Adrenal gland (tissue), 12 donors: Measurements from ENCODE around the gene SBSN. TPM values are rescaled to one million over a fixed set of nuclear protein-coding genes. Genes with fewer than 3 reads are reported as not detected.

ENCODE experiments used
- DNase-seq, 7 donors: peaks; one replicate each; pipeline ENCODE4 v3.0.0-alpha.2; 2019 to 2020
- H3K27ac ChIP-seq, 5 donors: fragments of 200-600 bp; sonication (generic) in 4 of 5; 1 replicate in 3 of 5; 2 replicates in 2 of 5; pipeline versions ENCODE4 v1.5.1 to v1.8.0; 2016 to 2020; ENCODE audit warnings: mild to moderate bottlenecking in 1 of 5
- H3K27me3 ChIP-seq: fragments of 200-600 bp; 2 replicates; pipeline ENCODE4 v1.8.0; 2021
- H3K36me3 ChIP-seq, 2 donors: fragments of 200-600 bp; replicated peaks in 1 of 2; 1 replicate in 1 of 2; 2 replicates in 1 of 2; pipeline versions ENCODE4 v1.5.1 to v1.8.0; 2018 to 2022
- H3K4me1 ChIP-seq, 2 donors: fragments of 200-600 bp; replicated peaks in 1 of 2; 1 replicate in 1 of 2; 2 replicates in 1 of 2; pipeline versions ENCODE4 v1.5.1 to v1.8.0; 2018 to 2021
- H3K4me3 ChIP-seq, 4 donors: fragments of 200-600 bp; sonication (generic) in 3 of 4; one replicate each; pipeline ENCODE4 v1.5.1; 2016 to 2018
- H3K9me3 ChIP-seq, 3 donors: fragments of 200-600 bp; sonication (generic) in 1 of 3; replicated peaks in 1 of 3; 1 replicate in 2 of 3; 2 replicates in 1 of 3; pipeline versions ENCODE4 v1.5.1 to v1.8.0; 2016 to 2021
- POLR2A ChIP-seq, 2 donors: fragments of 450-650 bp; IDR thresholded peaks; one replicate each; pipeline ENCODE4 v1.6.1; 2017; ENCODE audit warnings: antibody characterized with exemption in 2 of 2, mild to moderate bottlenecking in 2 of 2, moderate library complexity in 1 of 2
- WGBS, 4 donors: extraction: QIAGEN DNeasy Blood & Tissue Kit in 2 of 4; methylation state at CpG; one replicate each; pipeline versions ENCODE4 v1.1.5 to v1.1.7; 2013 to 2017; 5-methylcytosine and 5-hydroxymethylcytosine counted together
- intact Hi-C, 2 donors: fragments of 100-400 bp; cut with DNase I; formaldehyde crosslinking; loops; one replicate each; pipeline versions ENCODE4 v1.14.1 to v1.15.0; 2022 to 2023
- polyA plus RNA-seq, 3 donors: library from polyadenylated mRNA; stranded (reverse); fragments of 200-250 nt in 2 of 3; fragments of 350-450 nt in 1 of 3; fragmentation: Illumina TruSeq in 1 of 3; extraction: RNeasy Lipid Tissue Mini Kit (QIAGEN cat#74804) in 1 of 3; gene quantifications; one replicate each; pipeline ENCODE4 v1.2.3, GENCODE V29; 2013 to 2014
- total RNA-seq, 9 donors: library from RNA; depleted of rRNA in 4 of 9; stranded (reverse); fragments of >200 nt in 4 of 9; fragments of 120-200 nt in 1 of 9; fragmentation: NEBNext Ultra II Directional in 1 of 9; extraction: Animal tissue kit (Norgen Biotek cat#: 25700) in 1 of 9; gene quantifications; one replicate each; pipeline versions ENCODE4 v1.1.0 to v1.2.4, GENCODE V29; 2013 to 2023
- TF ChIP-seq, protein P1 (sequence below), 6 experiments: fragments of 450-650 bp in 4 of 6; fragments of 200-600 bp in 2 of 6; sonication (generic) in 1 of 6; IDR thresholded peaks; 1 replicate in 5 of 6; 2 replicates in 1 of 6; pipeline versions ENCODE4 v1.5.1 to v1.8.0; 2016 to 2021; ENCODE audit warnings: antibody characterized with exemption in 6 of 6, mild to moderate bottlenecking in 2 of 6, moderate library complexity in 1 of 6
- donor health status: healthy with polysubstance abuse.
- donor health status: Bipolar disorder and iron deficiency.
- donor health status: DM: yes; HTN: yes; CAD: no.
- donor health status: DM: no; HTN: no; CAD: no.
- donor health status: DM: no; HTN: no; CAD: no.
- donor health status: DM: yes; HTN: yes; CAD: no.

SBSN gene
- total and polyA plus RNA-seq, 12 donors = 0.77 TPM; not detected in 11

DNA sequence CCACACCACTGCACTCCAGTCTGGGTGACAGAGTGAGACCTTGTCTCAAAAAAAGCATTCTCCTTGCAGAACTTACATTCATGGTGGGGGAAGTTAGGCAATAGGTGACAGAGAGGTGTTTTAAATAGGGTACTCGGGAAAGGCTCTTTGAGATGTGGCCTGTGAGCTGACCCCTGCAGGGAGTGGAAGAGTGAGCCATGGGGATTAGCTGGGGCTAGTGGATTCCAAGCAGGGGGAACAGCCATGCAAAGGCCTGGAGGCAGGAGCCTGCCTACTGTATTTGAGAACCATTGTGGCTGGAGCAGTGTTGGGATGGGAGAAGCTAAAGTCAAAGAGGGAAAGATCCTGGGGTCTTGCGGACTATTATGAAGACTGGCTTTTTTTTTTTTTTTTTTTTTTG is 10.8 kb downstream of the SBSN start:
- intact Hi-C loops = no loop called here
- no peaks in the 10 kb centered on the region for H3K9me3 ChIP-seq
- no peaks in the 10 kb centered on the region for H3K36me3 ChIP-seq
- H3K4me3 ChIP-seq = no peak overlapping the region
- no peaks in the 10 kb centered on the region for H3K27me3 ChIP-seq
- no peaks in the 10 kb centered on the region for H3K4me1 ChIP-seq
- no peak for TF ChIP-seq POLR2A (IDR thresholded peaks at IDR 0.05)
- TF ChIP-seq, protein P1, sequence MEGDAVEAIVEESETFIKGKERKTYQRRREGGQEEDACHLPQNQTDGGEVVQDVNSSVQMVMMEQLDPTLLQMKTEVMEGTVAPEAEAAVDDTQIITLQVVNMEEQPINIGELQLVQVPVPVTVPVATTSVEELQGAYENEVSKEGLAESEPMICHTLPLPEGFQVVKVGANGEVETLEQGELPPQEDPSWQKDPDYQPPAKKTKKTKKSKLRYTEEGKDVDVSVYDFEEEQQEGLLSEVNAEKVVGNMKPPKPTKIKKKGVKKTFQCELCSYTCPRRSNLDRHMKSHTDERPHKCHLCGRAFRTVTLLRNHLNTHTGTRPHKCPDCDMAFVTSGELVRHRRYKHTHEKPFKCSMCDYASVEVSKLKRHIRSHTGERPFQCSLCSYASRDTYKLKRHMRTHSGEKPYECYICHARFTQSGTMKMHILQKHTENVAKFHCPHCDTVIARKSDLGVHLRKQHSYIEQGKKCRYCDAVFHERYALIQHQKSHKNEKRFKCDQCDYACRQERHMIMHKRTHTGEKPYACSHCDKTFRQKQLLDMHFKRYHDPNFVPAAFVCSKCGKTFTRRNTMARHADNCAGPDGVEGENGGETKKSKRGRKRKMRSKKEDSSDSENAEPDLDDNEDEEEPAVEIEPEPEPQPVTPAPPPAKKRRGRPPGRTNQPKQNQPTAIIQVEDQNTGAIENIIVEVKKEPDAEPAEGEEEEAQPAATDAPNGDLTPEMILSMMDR (IDR thresholded peaks at IDR 0.05) = no peak
- DNase-seq = no peak
- no peak overlapping the region for H3K27ac ChIP-seq
- WGBS, 4 donors = 83 to 93% (median 88%) methylated on average over 2 of the region's 2 CpGs

GRCh38 chr19:35516310-35516709 is 11.8 kb downstream of the SBSN start:
- 76 to 86% (median 80%) methylated on average over 3 of the region's 3 CpGs for WGBS, 4 donors
- H3K27ac ChIP-seq = no peak overlapping the region
- intact Hi-C loops = no loop called here
- no peaks in the 10 kb centered on the region for H3K36me3 ChIP-seq
- no peak for DNase-seq
- no peaks in the 10 kb centered on the region for H3K4me1 ChIP-seq
- H3K4me3 ChIP-seq = no peak overlapping the region
- no peaks in the 10 kb centered on the region for H3K9me3 ChIP-seq
- H3K27me3 ChIP-seq = no peaks in the 10 kb centered on the region
- TF ChIP-seq POLR2A (IDR thresholded peaks at IDR 0.05) = no peak

GRCh38 chr19:35514282-35514809 is 13.8 kb downstream of the SBSN start:
- 22 to 55% (median 25%) methylated on average over 6 to 20 of the region's 20 CpGs for WGBS, 4 donors
- intact Hi-C loops = no loop called here
- Histone ChIP-seq H3K27me3 (peaks cover 3% of the 10 kb centered on the region), H3K4me1 (peaks cover 5 to 10% of the 10 kb centered on the region in 2 donors), H3K4me3 (no peak overlapping the region), H3K9me3 (no peaks in the 10 kb centered on the region), H3K27ac (no peak overlapping the region), H3K36me3 (no peaks in the 10 kb centered on the region)
- DNase-seq = no peak
- TF ChIP-seq, protein P1 (IDR thresholded peaks at IDR 0.05) = no peak
- TF ChIP-seq POLR2A (IDR thresholded peaks at IDR 0.05) = no peak

DNA sequence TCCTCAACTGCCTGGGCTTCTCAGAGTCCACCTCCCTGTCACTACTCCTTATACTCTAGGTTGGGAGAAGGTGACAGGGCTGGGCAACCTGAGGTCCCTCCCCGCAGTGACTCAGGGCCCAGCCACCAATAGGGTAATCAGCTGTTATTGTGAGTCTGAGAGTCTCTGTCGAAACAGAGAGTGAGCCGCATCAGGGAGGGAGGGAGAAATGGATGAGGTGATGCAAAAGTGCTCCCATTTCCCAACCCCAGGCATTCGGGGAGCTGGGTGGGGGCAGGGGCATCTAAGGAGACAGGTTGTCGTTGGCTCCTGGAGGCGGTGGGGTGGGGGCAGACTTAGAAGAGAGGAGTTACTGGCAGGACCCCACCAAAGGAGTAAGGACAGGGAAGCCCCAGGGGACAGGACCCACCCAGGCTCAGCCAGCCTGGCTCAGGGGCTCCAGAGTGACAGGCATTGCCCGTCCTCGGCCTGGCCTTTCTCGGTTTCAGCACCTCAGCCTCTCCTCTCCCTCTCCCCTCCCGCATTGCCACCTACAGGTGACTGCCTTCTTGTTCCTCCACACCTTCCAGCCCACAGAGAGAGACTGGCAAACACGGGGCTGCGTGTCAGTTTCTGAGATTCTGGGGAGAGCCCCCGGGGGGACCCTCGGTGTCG is 14.4 kb downstream of the SBSN start, which contains the start of gene DMKN:
DMKN (minus strand) TSS at position 22 of the 654 bp plus-strand sequence. CDS start 174 bp downstream, outside the sequence.
- intact Hi-C loops = no loop called here
- peaks cover 5 to 10% of the 10 kb centered on the region in 2 donors for H3K4me1 ChIP-seq
- WGBS, 4 donors = 25 to 35% (median 26%) methylated on average over 10 to 15 of the region's 15 CpGs
- TF ChIP-seq POLR2A (IDR thresholded peaks at IDR 0.05) = no peak
- TF ChIP-seq, protein P1 (IDR thresholded peaks at IDR 0.05) = no peak
- H3K27ac ChIP-seq = no peak within 1 kb of the TSS
- H3K4me3 ChIP-seq = no peak within 1 kb of the TSS
- no peaks in the 10 kb centered on the region for H3K9me3 ChIP-seq
- no peaks in the 10 kb centered on the region for H3K36me3 ChIP-seq
- no peak for DNase-seq
- peaks cover 3% of the 10 kb centered on the region for H3K27me3 ChIP-seq
